B cell (primary cell): ENCODE data around the gene MAP2K3. TPM values are rescaled to one million over a fixed set of nuclear protein-coding genes. Genes with fewer than 3 reads are reported as not detected.
"Not testable (repeated sequence)": the region's sequence is repeated elsewhere in the genome, so short reads cannot be mapped to it uniquely, and the experiment has no call there.

Source experiments
- ATAC-seq: fragments of 200-7000 bp; cut with Tn5 transposase; one replicate; pipeline ENCODE4 v1.10.0; 2021; ENCODE audit warnings: low read depth, mild to moderate bottlenecking, moderate number of reproducible peaks, moderate library complexity
- CTCF ChIA-PET: fragments of 350-600 bp; sonication (Branson Sonifier 250); formaldehyde crosslinking; loops from one replicate; lab custom pipeline; 2021; ENCODE audit warnings: antibody characterized with exemption, inconsistent platforms; lab: Charles Lee
- POLR2A ChIA-PET: fragments of 350-600 bp; sonication (Branson Sonifier 250); formaldehyde crosslinking; loops from one replicate; lab custom pipeline; 2021; ENCODE audit warnings: antibody characterized with exemption; lab: Charles Lee
- DNase-seq: peaks from one replicate; pipeline ENCODE4 v3.0.0; 2013
- H2AFZ ChIP-seq: 2 replicates; pipeline ENCODE4 v1.6.1; 2012; ENCODE audit warnings: mild to moderate bottlenecking, low read depth, low read length; ENCODE audit not compliant: insufficient read depth, poor library complexity, severe bottlenecking
- H3K27ac ChIP-seq, 2 donors: 1 replicate in 1 of 2; 2 replicates in 1 of 2; pipeline ENCODE4 v1.5.1; 2012 to 2013; ENCODE audit warnings: low read length in 2 of 2, mild to moderate bottlenecking in 2 of 2, moderate library complexity in 1 of 2
- H3K27me3 ChIP-seq, 4 experiments: fragments of 200-600 bp in 1 of 4; sonication (generic) in 1 of 4; replicated peaks in 1 of 4; 1 replicate in 2 of 4; 2 replicates in 2 of 4; pipeline versions ENCODE4 v1.6.1 to v1.7.0; 2013 to 2016; ENCODE audit warnings: low read length in 3 of 4, mild to moderate bottlenecking in 2 of 4, mixed read lengths in 1 of 4, moderate library complexity in 1 of 4; ENCODE audit not compliant: insufficient read depth in 4 of 4, control insufficient read depth in 3 of 4; ENCODE audit errors: control extremely low read depth in 1 of 4
- H3K36me3 ChIP-seq, 2 experiments: replicated peaks in 1 of 2; 1 replicate in 1 of 2; 2 replicates in 1 of 2; pipeline versions ENCODE4 v1.6.1 to v1.7.1; 2013; ENCODE audit warnings: low read length in 1 of 2; ENCODE audit not compliant: insufficient read depth in 2 of 2, control insufficient read depth in 1 of 2; ENCODE audit errors: control extremely low read depth in 1 of 2, extremely low read depth in 1 of 2
- H3K4me1 ChIP-seq, 2 donors: fragments of 200-600 bp in 1 of 2; sonication (generic) in 1 of 2; 1 replicate in 1 of 2; 2 replicates in 1 of 2; pipeline versions ENCODE4 v1.5.1 to v1.6.1; 2013 to 2017; ENCODE audit warnings: low read length in 2 of 2; ENCODE audit not compliant: control insufficient read depth in 2 of 2, insufficient read depth in 2 of 2
- H3K4me2 ChIP-seq: replicated peaks from 2 replicates; pipeline ENCODE3; 2012; ENCODE audit warnings: mild to moderate bottlenecking, low read depth, low read length; ENCODE audit not compliant: poor library complexity, severe bottlenecking
- H3K4me3 ChIP-seq, 5 experiments: fragments of 200-600 bp in 1 of 5; sonication (generic) in 1 of 5; 1 replicate in 3 of 5; 2 replicates in 2 of 5; pipeline versions ENCODE4 v1.5.1 to v1.7.0; 2011 to 2016; ENCODE audit warnings: low read length in 4 of 5, mild to moderate bottlenecking in 4 of 5, low read depth in 2 of 5, control low read depth in 1 of 5, moderate library complexity in 1 of 5; ENCODE audit not compliant: insufficient read depth in 1 of 5; ENCODE audit errors: control extremely low read depth in 1 of 5, extremely low read depth in 1 of 5
- H3K79me2 ChIP-seq: fragments of 200-600 bp; sonication (generic); one replicate; pipeline ENCODE4 v1.6.0; 2016; ENCODE audit warnings: low read length; ENCODE audit not compliant: control insufficient read depth, insufficient read depth
- H3K9ac ChIP-seq: fragments of 200-600 bp; sonication (generic); 2 replicates; pipeline ENCODE4 v1.6.1; 2017; ENCODE audit warnings: mild to moderate bottlenecking, low read length, moderate library complexity
- H3K9me3 ChIP-seq, 3 donors: one replicate each; pipeline versions ENCODE4 v1.6.1 to v1.7.1; 2013; ENCODE audit warnings: low read length in 2 of 3; ENCODE audit not compliant: control insufficient read depth in 2 of 3, insufficient read depth in 1 of 3; ENCODE audit errors: control extremely low read depth in 1 of 3
- H4K20me1 ChIP-seq: 2 replicates; pipeline ENCODE4 v1.6.0; 2012; ENCODE audit warnings: mild to moderate bottlenecking, low read length; ENCODE audit not compliant: insufficient read depth, control insufficient read depth, poor library complexity, severe bottlenecking
- H3K27ac Mint-ChIP-seq: one replicate; pipeline ENCODE4 v1.8.0; 2021; ENCODE audit warnings: mixed read lengths
- H3K27me3 Mint-ChIP-seq: one replicate; pipeline ENCODE4 v1.8.0; 2021; ENCODE audit warnings: mixed read lengths
- H3K4me1 Mint-ChIP-seq: one replicate; pipeline ENCODE4 v1.8.0; 2021; ENCODE audit warnings: mixed read lengths
- H3K4me3 Mint-ChIP-seq: one replicate; pipeline ENCODE4 v1.8.0; 2021; ENCODE audit warnings: mixed read lengths
- H3K9me3 Mint-ChIP-seq: one replicate; pipeline ENCODE4 v1.8.0; 2022; ENCODE audit warnings: mixed read lengths; ENCODE audit not compliant: insufficient read depth
- WGBS: methylation state at CpG from one replicate; pipeline ENCODE4 v1.1.5; 2013; ENCODE audit warnings: missing lambda C conversion rate; ENCODE audit not compliant: insufficient coverage; 5-methylcytosine and 5-hydroxymethylcytosine counted together
- intact Hi-C: fragments of 100-400 bp; cut with micrococcal nuclease; formaldehyde crosslinking; loops from one replicate; pipeline ENCODE4 v1.10.0; 2022
- polyA plus RNA-seq: library from polyadenylated mRNA; depleted of rRNA; stranded (reverse); fragments of >200 nt; gene quantifications from 2 replicates; pipeline ENCODE4 v1.2.3, GENCODE V29; 2012
- total RNA-seq, 2 donors: library from RNA; stranded (reverse); fragments of 120-200 nt in 1 of 2; gene quantifications; 1 replicate in 1 of 2; 2 replicates in 1 of 2; pipeline versions ENCODE4 v1.2.3 to v1.2.4, GENCODE V29; 2013 to 2022

MAP2K3 gene
- total and polyA plus RNA-seq, 2 donors (not counting 1 experiment from before 2014, with no cell fraction given) = 61.0 to 118 TPM

DNA sequence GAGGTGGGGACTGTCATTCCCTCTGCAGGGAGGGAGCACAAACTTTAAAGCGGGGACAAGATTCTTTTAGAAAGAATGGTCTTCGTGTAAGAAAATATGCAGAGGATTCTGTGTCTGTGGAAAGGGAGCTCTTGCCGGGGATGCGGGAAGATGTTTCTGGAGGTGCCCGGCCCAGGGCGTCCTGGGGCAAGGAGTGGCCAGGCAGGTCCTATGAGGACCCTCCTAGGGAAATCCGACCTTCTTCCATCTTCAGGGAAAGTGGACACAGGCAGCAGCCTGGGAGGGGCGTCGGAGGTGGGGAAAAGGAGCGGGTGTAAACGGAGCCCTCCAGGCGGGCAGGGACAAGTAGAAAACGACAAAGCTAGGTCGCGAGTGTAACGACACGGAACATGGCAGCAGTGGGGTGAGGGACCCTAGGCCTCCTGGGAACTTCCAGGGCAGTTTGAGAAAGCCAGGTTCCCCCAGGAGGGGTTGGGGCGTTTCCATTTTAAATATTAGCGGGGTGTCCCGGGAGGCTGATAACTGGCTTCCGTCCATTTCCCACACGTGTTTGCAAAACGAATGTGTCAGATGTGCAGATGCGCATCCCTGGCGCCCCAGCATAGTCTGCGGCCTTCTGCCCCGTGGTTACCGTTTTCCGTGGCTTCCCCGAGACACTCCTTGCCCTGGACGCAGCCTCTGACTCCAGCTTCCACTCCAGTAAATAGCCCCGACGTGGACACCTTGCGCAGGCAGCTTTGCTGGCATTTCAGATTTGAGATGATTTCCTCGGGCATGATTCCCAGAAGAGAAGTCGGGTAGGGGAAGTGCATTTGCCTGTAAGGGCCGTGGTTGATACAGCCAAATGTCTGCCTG lies 39.0 kb downstream of the MAP2K3 start:
- H3K36me3 ChIP-seq, DNase-seq, H3K27ac ChIP-seq, H3K9me3 ChIP-seq, H3K27me3 Mint-ChIP-seq, ATAC-seq, POLR2A ChIA-PET, H3K27me3 ChIP-seq, H4K20me1 ChIP-seq, H3K79me2 ChIP-seq, CTCF ChIA-PET, H3K9me3 Mint-ChIP-seq: not testable (repeated sequence)
- peak overlapping the region; percentile 86 for H3K27ac Mint-ChIP-seq
- Histone ChIP-seq H3K4me1 (peaks cover 0 to 20% of the 10 kb centered on the region in 2 donors), H2AFZ (peak overlapping the region; percentile 76), H3K9ac (peak overlapping the region; percentile 71), H3K4me3 (peak overlapping the region in 4 of 5 experiments; percentile 51 to 74 (median 66)), H3K4me2 (peak overlapping the region; percentile 62)
- 45% methylated on average over 29 of the region's 37 CpGs for WGBS
- intact Hi-C loops = loop anchor here (1.0 to 10.0 kb wide), 6 partner anchors 35 to 191 kb away; partner anchors contain the start of genes MAP2K3, NATD1 and TMEM11
- H3K4me1 Mint-ChIP-seq = peaks cover 19% of the 10 kb centered on the region
- H3K4me3 Mint-ChIP-seq = peak overlapping the region; percentile 95

DNA sequence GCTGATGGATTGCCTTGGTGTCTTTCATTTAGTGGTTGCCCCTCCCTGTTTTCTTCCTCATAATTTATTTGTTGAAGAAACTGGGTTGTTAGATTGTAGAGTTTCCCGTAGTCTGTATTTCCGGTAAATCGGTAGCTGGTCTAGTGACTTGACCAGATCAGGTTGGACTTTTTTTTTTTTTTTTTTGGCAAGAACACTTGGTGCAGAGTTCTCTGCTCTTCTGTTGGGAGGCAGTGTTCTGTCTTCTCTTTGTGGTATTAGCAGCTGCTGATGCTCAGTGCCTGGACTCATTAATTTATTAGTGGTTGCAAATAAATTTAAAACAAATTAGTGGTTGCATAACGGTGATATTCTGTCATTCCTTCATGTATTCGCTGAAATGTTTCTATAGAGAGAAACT lies 40.2 kb downstream of the MAP2K3 start:
- H3K36me3 ChIP-seq, H3K27me3 Mint-ChIP-seq, H3K4me3 Mint-ChIP-seq, CTCF ChIA-PET, H3K4me3 ChIP-seq, H3K9me3 ChIP-seq, H3K9me3 Mint-ChIP-seq, ATAC-seq, DNase-seq, H3K27ac Mint-ChIP-seq, H3K27ac ChIP-seq, H3K79me2 ChIP-seq, H3K4me2 ChIP-seq, H4K20me1 ChIP-seq, H3K9ac ChIP-seq, H2AFZ ChIP-seq, H3K27me3 ChIP-seq: not testable (repeated sequence)
- peaks cover 21% of the 10 kb centered on the region for H3K4me1 Mint-ChIP-seq
- WGBS = 89% methylated on average over 3 of the region's 5 CpGs
- POLR2A ChIA-PET = interaction anchor here (0.7 kb wide), 1 partner anchor 199 kb away, joined by 7 read pairs; no protein-coding TSS in a partner anchor
- peaks cover 0 to 20% of the 10 kb centered on the region in 2 donors for H3K4me1 ChIP-seq
- intact Hi-C loops = loop anchor here (10.0 kb wide), 1 partner anchor 190 kb away; no protein-coding TSS in a partner anchor

DNA sequence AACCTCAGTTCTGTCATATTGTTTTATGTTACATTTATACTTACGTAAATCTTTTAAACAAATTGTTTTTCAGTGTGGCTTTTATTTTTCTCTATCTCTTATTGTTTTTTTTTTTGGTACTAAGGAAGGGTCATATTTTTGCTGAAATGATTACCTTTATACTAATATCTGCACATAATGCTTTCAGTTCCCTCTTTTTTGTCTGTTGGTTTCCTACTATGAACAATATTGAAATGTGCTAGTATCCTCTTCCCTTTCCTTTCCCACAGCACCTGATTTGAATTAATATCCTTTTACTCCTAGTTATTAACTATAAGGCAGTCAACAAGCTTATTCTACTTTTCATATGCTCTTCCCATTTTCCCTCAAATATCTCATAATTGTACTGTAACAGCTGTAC lies 43.4 kb downstream of the MAP2K3 start:
- H2AFZ ChIP-seq, H3K4me2 ChIP-seq, H3K27ac ChIP-seq, H3K79me2 ChIP-seq, ATAC-seq, POLR2A ChIA-PET, H3K36me3 ChIP-seq, H3K27me3 Mint-ChIP-seq, H4K20me1 ChIP-seq, H3K27ac Mint-ChIP-seq, H3K27me3 ChIP-seq, CTCF ChIA-PET, H3K9me3 ChIP-seq, H3K9me3 Mint-ChIP-seq, DNase-seq, H3K4me3 Mint-ChIP-seq, H3K4me3 ChIP-seq, H3K9ac ChIP-seq: not testable (repeated sequence)
- intact Hi-C loops = loop anchor here (10.0 kb wide), 1 partner anchor 187 kb away; no protein-coding TSS in a partner anchor
- WGBS = no CpG with 5 or more reads among the region's 1 CpG
- H3K4me1 ChIP-seq = peaks cover 0 to 20% of the 10 kb centered on the region in 2 donors
- peaks cover 19% of the 10 kb centered on the region for H3K4me1 Mint-ChIP-seq

DNA sequence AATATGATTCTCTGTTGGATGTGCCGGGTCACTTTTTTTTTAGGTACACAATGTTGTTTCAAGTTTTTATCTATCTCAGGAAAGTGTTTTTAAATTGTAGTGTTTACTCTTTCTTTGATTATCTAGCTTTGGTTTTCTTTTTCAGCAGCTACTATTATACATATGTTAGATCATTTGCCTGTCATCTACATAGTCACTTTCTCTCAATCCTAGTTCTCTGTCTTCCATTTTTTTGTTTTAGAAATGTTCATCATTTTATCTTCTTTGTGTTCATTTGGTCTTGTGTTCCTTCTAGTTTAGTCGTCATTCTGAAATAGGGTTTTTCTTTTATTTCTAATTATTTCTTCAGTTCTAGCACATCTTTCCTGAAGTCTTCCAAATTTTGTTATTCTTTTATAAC lies 44.3 kb downstream of the MAP2K3 start:
- H3K4me3 ChIP-seq, H3K9ac ChIP-seq, ATAC-seq, H3K27ac ChIP-seq, CTCF ChIA-PET, POLR2A ChIA-PET, H3K36me3 ChIP-seq, DNase-seq, H4K20me1 ChIP-seq, H3K9me3 Mint-ChIP-seq, H3K27me3 Mint-ChIP-seq, H3K4me2 ChIP-seq, H2AFZ ChIP-seq, H3K4me3 Mint-ChIP-seq, H3K27me3 ChIP-seq, H3K9me3 ChIP-seq, H3K27ac Mint-ChIP-seq, H3K79me2 ChIP-seq: not testable (repeated sequence)
- intact Hi-C loops = loop anchor here (10.0 kb wide), 1 partner anchor 186 kb away; no protein-coding TSS in a partner anchor
- H3K4me1 ChIP-seq = peaks cover 0 to 12% of the 10 kb centered on the region in 2 donors
- peaks cover 16% of the 10 kb centered on the region for H3K4me1 Mint-ChIP-seq
- WGBS = no CpG with 5 or more reads among the region's 2 CpGs
